Endothelial cell of umbilical vein (primary cell): Measurements from ENCODE around the gene LCE2A. TPM values are rescaled to one million over a fixed set of nuclear protein-coding genes. Genes with fewer than 3 reads are reported as not detected.

Source experiments
- BruUV-seq: library from RNA; stranded (reverse); fragments of 400-500 nt; replicated peaks from 2 replicates; lab custom pipeline; 2021; lab: Mats Ljungman, UMichigan
- CTCF ChIA-PET: fragments of 300-600, 350-600 bp; sonication (Branson Sonifier 250); formaldehyde crosslinking; loops from one replicate; lab custom pipeline; 2021; ENCODE audit warnings: antibody characterized with exemption, inconsistent platforms; lab: Charles Lee
- POLR2A ChIA-PET: fragments of 300-600, 350-600 bp; sonication (Branson Sonifier 250); formaldehyde crosslinking; loops from one replicate; lab custom pipeline; 2021; ENCODE audit warnings: antibody characterized with exemption, inconsistent platforms; lab: Charles Lee
- DNase-seq: peaks from one replicate; pipeline ENCODE4 v3.0.0-alpha.2; 2011; ENCODE audit warnings: low read depth, low spot score
- FAIRE-seq: peaks from 2 replicates; lab custom pipeline; 2011; peaks lifted over from hg19 to GRCh38; lab: Jason Lieb, UNC
- H2AFZ ChIP-seq: 2 replicates; pipeline ENCODE4 v1.6.0; 2012; ENCODE audit warnings: low read depth, low read length, control low read depth, inconsistent platforms
- H3K27ac ChIP-seq: 2 replicates; pipeline ENCODE4 v1.5.1; 2011; ENCODE audit warnings: low read depth, mild to moderate bottlenecking, control low read depth, low read length, moderate library complexity; ENCODE audit not compliant: insufficient read depth
- H3K27me3 ChIP-seq, 2 experiments: 2 replicates each; pipeline versions ENCODE4 v1.6.0 to v1.6.1; 2011; ENCODE audit warnings: low read length in 2 of 2, mixed read lengths in 1 of 2; ENCODE audit not compliant: control insufficient read depth in 2 of 2, insufficient read depth in 2 of 2
- H3K36me3 ChIP-seq, 2 experiments: 2 replicates in 1 of 2; 3 replicates in 1 of 2; pipeline ENCODE4 v1.5.1; 2011; ENCODE audit warnings: low read length in 2 of 2, mild to moderate bottlenecking in 1 of 2, moderate library complexity in 1 of 2; ENCODE audit not compliant: control insufficient read depth in 2 of 2, insufficient read depth in 2 of 2; ENCODE audit errors: extremely low read depth in 1 of 2
- H3K4me1 ChIP-seq: 3 replicates; pipeline ENCODE4 v1.5.1; 2011; ENCODE audit warnings: mild to moderate bottlenecking, low read length; ENCODE audit not compliant: control insufficient read depth, insufficient read depth; ENCODE audit errors: extremely low read depth
- H3K4me2 ChIP-seq: 2 replicates; pipeline ENCODE4 v1.6.1; 2011; ENCODE audit warnings: low read length, control low read depth, mixed read lengths; ENCODE audit not compliant: insufficient read depth
- H3K4me3 ChIP-seq, 3 experiments: fragments of 200-600 bp in 1 of 3; sonication (generic), shearing (Covaris generic) in 1 of 3; replicated peaks in 1 of 3; 2 replicates each; pipeline ENCODE4 v1.5.1; 2011 to 2016; ENCODE audit warnings: control low read depth in 3 of 3, low read length in 3 of 3, mild to moderate bottlenecking in 2 of 3, inconsistent platforms in 1 of 3, low read depth in 1 of 3, moderate library complexity in 1 of 3; ENCODE audit not compliant: insufficient read depth in 1 of 3
- H3K79me2 ChIP-seq: 2 replicates; pipeline ENCODE4 v1.6.0; 2012; ENCODE audit warnings: low read length, inconsistent platforms; ENCODE audit not compliant: control insufficient read depth, insufficient read depth
- H3K9ac ChIP-seq: replicated peaks from 2 replicates; pipeline ENCODE3; 2011; ENCODE audit warnings: low read length, control low read depth; ENCODE audit not compliant: insufficient read depth; ENCODE audit errors: extremely low read depth
- H3K9me1 ChIP-seq: replicated peaks from 3 replicates; pipeline ENCODE4 v1.6.0; 2011; ENCODE audit warnings: mild to moderate bottlenecking, low read length; ENCODE audit not compliant: control insufficient read depth, insufficient read depth; ENCODE audit errors: extremely low read depth
- H3K9me3 ChIP-seq: replicated peaks from 2 replicates; pipeline ENCODE4 v1.5.1; 2012; ENCODE audit warnings: low read length, inconsistent platforms; ENCODE audit not compliant: control insufficient read depth, insufficient read depth
- H4K20me1 ChIP-seq: replicated peaks from 2 replicates; pipeline ENCODE3; 2011; ENCODE audit warnings: mild to moderate bottlenecking, low read length; ENCODE audit not compliant: control insufficient read depth, insufficient read depth; ENCODE audit errors: extremely low read depth
- CTCF ChIP-seq, 2 donors: IDR thresholded peaks; 1 replicate in 1 of 2; 2 replicates in 1 of 2; pipeline ENCODE4 v1.5.1; 2011; ENCODE audit warnings: low read length in 2 of 2, mild to moderate bottlenecking in 2 of 2, moderate library complexity in 2 of 2, control low read depth in 1 of 2, inconsistent platforms in 1 of 2, low read depth in 1 of 2; ENCODE audit not compliant: insufficient read depth in 1 of 2; ENCODE audit errors: extremely low read depth in 1 of 2
- EZH2 ChIP-seq: IDR thresholded peaks from 2 replicates; pipeline ENCODE4 v1.6.1; 2012; ENCODE audit warnings: borderline replicate concordance, low read depth, mild to moderate bottlenecking, moderate library complexity, low read length, inconsistent platforms; ENCODE audit not compliant: severe bottlenecking
- FOS ChIP-seq: IDR thresholded peaks from 2 replicates; pipeline ENCODE4 v1.6.1; 2011; ENCODE audit warnings: mild to moderate bottlenecking, low read length, moderate library complexity, borderline replicate concordance; ENCODE audit not compliant: insufficient read depth
- GATA2 ChIP-seq: IDR thresholded peaks from 2 replicates; pipeline ENCODE4 v1.7.0; 2011; ENCODE audit warnings: low read depth, mild to moderate bottlenecking, moderate library complexity, mixed read lengths, low read length; ENCODE audit not compliant: insufficient read length, insufficient read depth
- JUN ChIP-seq: IDR thresholded peaks from 2 replicates; pipeline ENCODE4 v1.6.1; 2011; ENCODE audit warnings: borderline replicate concordance, low read depth; ENCODE audit not compliant: insufficient read length, insufficient read depth
- MAX ChIP-seq: IDR thresholded peaks from 2 replicates; pipeline ENCODE4 v1.6.1; 2011; ENCODE audit not compliant: insufficient read depth, insufficient read length
- MYC ChIP-seq: IDR thresholded peaks from one replicate; pipeline ENCODE4 v1.6.1; 2011; ENCODE audit warnings: mild to moderate bottlenecking, low read depth, low read length
- POLR2A ChIP-seq: IDR thresholded peaks from 2 replicates; pipeline ENCODE4 v1.6.1; 2012; ENCODE audit warnings: low read depth, mild to moderate bottlenecking, control low read depth, low read length
- POLR2AphosphoS5 ChIP-seq: IDR thresholded peaks from 2 replicates; pipeline ENCODE4 v1.6.1; 2012; ENCODE audit warnings: low read depth, mild to moderate bottlenecking, control low read depth, low read length, moderate library complexity; ENCODE audit not compliant: insufficient read depth
- dilution Hi-C: fragments of 300-500 bp; cut with MboI; formaldehyde crosslinking; loops from one replicate; pipeline ENCODE4 v1.15.0; 2019; ENCODE audit warnings: low sequenced_read_pairs; ENCODE audit not compliant: extremely low pct_ligation_motif_present
- intact Hi-C: fragments of 100-400 bp; cut with micrococcal nuclease; formaldehyde crosslinking; loops from one replicate; pipeline ENCODE4 v1.10.0; 2022
- polyA plus RNA-seq, 4 experiments: library from polyadenylated mRNA; depleted of rRNA in 3 of 4; stranded (reverse) in 3 of 4; unstranded in 1 of 4; fragments of >200 nt; gene quantifications; 2 replicates each; pipeline versions ENCODE4 v1.2.1 to v1.2.3, GENCODE V29; 2011 to 2012; ENCODE audit warnings: missing spikeins in 1 of 4
- total RNA-seq: library from RNA; stranded (reverse); gene quantifications from 2 replicates; pipeline ENCODE4 v1.2.3, GENCODE V29; 2021

The LCE2A gene
- total and polyA plus RNA-seq, 2 donors (not counting 3 experiments of a cell fraction or from before 2014, with no cell fraction given) = not detected

GRCh38 chr1:152718238-152718637, 20.1 kb downstream of the LCE2A start:
- no TSS peak for BruUV-seq
- no peak for FAIRE-seq

More at GRCh38 chr1:152718238-152718637, 20.1 kb downstream of the LCE2A start:
- H3K9ac ChIP-seq = no peak overlapping the region
- peaks cover 2% of the 10 kb centered on the region for H3K9me3 ChIP-seq
- no peaks in the 10 kb centered on the region for H3K27me3 ChIP-seq
- no peaks in the 10 kb centered on the region for H4K20me1 ChIP-seq
- H3K4me3 ChIP-seq = no peak overlapping the region
- TF ChIP-seq POLR2A = no peak
- TF ChIP-seq MAX = no peak
- TF ChIP-seq FOS = no peak
- no peak for TF ChIP-seq CTCF (IDR thresholded peaks at IDR 0.05; ENCODE audit: extremely low read depth in 1 of 2, insufficient read depth in 1 of 2, low read depth in 1 of 2, low read length in 2 of 2)
- no peak for TF ChIP-seq GATA2
- TF ChIP-seq POLR2AphosphoS5 = no peak
- TF ChIP-seq MYC = no peak
- TF ChIP-seq EZH2 = no peak
- TF ChIP-seq JUN = no peak
- H3K4me2 ChIP-seq = no peak overlapping the region
- no peak for DNase-seq
- H3K9me1 ChIP-seq = no peaks in the 10 kb centered on the region
- no peaks in the 10 kb centered on the region for H3K4me1 ChIP-seq
- ChIA-PET CTCF (no interaction called here), POLR2A (no interaction called here)
- no peak overlapping the region for H2AFZ ChIP-seq
- dilution Hi-C loops = no loop called here
- intact Hi-C loops = no loop called here
- H3K79me2 ChIP-seq = no peaks in the 10 kb centered on the region
- H3K27ac ChIP-seq = no peak overlapping the region
- no peaks in the 10 kb centered on the region for H3K36me3 ChIP-seq
